B cell (primary cell): ENCODE results near the gene ONECUT3. TPM values are rescaled to one million over a fixed set of nuclear protein-coding genes. Genes with fewer than 3 reads are reported as not detected.

Source experiments
- ATAC-seq: fragments of 200-7000 bp; cut with Tn5 transposase; one replicate; pipeline ENCODE4 v1.10.0; 2021; ENCODE audit warnings: low read depth, mild to moderate bottlenecking, moderate number of reproducible peaks, moderate library complexity
- CTCF ChIA-PET: fragments of 350-600 bp; sonication (Branson Sonifier 250); formaldehyde crosslinking; loops from one replicate; lab custom pipeline; 2021; ENCODE audit warnings: antibody characterized with exemption, inconsistent platforms; lab: Charles Lee
- POLR2A ChIA-PET: fragments of 350-600 bp; sonication (Branson Sonifier 250); formaldehyde crosslinking; loops from one replicate; lab custom pipeline; 2021; ENCODE audit warnings: antibody characterized with exemption; lab: Charles Lee
- DNase-seq: peaks from one replicate; pipeline ENCODE4 v3.0.0; 2013
- H2AFZ ChIP-seq: 2 replicates; pipeline ENCODE4 v1.6.1; 2012; ENCODE audit warnings: mild to moderate bottlenecking, low read depth, low read length; ENCODE audit not compliant: insufficient read depth, poor library complexity, severe bottlenecking
- H3K27ac ChIP-seq, 2 donors: 1 replicate in 1 of 2; 2 replicates in 1 of 2; pipeline ENCODE4 v1.5.1; 2012 to 2013; ENCODE audit warnings: low read length in 2 of 2, mild to moderate bottlenecking in 2 of 2, moderate library complexity in 1 of 2
- H3K27me3 ChIP-seq, 4 experiments: fragments of 200-600 bp in 1 of 4; sonication (generic) in 1 of 4; replicated peaks in 1 of 4; 1 replicate in 2 of 4; 2 replicates in 2 of 4; pipeline versions ENCODE4 v1.6.1 to v1.7.0; 2013 to 2016; ENCODE audit warnings: low read length in 3 of 4, mild to moderate bottlenecking in 2 of 4, mixed read lengths in 1 of 4, moderate library complexity in 1 of 4; ENCODE audit not compliant: insufficient read depth in 4 of 4, control insufficient read depth in 3 of 4; ENCODE audit errors: control extremely low read depth in 1 of 4
- H3K36me3 ChIP-seq, 2 experiments: replicated peaks in 1 of 2; 1 replicate in 1 of 2; 2 replicates in 1 of 2; pipeline versions ENCODE4 v1.6.1 to v1.7.1; 2013; ENCODE audit warnings: low read length in 1 of 2; ENCODE audit not compliant: insufficient read depth in 2 of 2, control insufficient read depth in 1 of 2; ENCODE audit errors: control extremely low read depth in 1 of 2, extremely low read depth in 1 of 2
- H3K4me1 ChIP-seq, 2 donors: fragments of 200-600 bp in 1 of 2; sonication (generic) in 1 of 2; 1 replicate in 1 of 2; 2 replicates in 1 of 2; pipeline versions ENCODE4 v1.5.1 to v1.6.1; 2013 to 2017; ENCODE audit warnings: low read length in 2 of 2; ENCODE audit not compliant: control insufficient read depth in 2 of 2, insufficient read depth in 2 of 2
- H3K4me2 ChIP-seq: replicated peaks from 2 replicates; pipeline ENCODE3; 2012; ENCODE audit warnings: mild to moderate bottlenecking, low read depth, low read length; ENCODE audit not compliant: poor library complexity, severe bottlenecking
- H3K4me3 ChIP-seq, 5 experiments: fragments of 200-600 bp in 1 of 5; sonication (generic) in 1 of 5; 1 replicate in 3 of 5; 2 replicates in 2 of 5; pipeline versions ENCODE4 v1.5.1 to v1.7.0; 2011 to 2016; ENCODE audit warnings: low read length in 4 of 5, mild to moderate bottlenecking in 4 of 5, low read depth in 2 of 5, control low read depth in 1 of 5, moderate library complexity in 1 of 5; ENCODE audit not compliant: insufficient read depth in 1 of 5; ENCODE audit errors: control extremely low read depth in 1 of 5, extremely low read depth in 1 of 5
- H3K79me2 ChIP-seq: fragments of 200-600 bp; sonication (generic); one replicate; pipeline ENCODE4 v1.6.0; 2016; ENCODE audit warnings: low read length; ENCODE audit not compliant: control insufficient read depth, insufficient read depth
- H3K9ac ChIP-seq: fragments of 200-600 bp; sonication (generic); 2 replicates; pipeline ENCODE4 v1.6.1; 2017; ENCODE audit warnings: mild to moderate bottlenecking, low read length, moderate library complexity
- H3K9me3 ChIP-seq, 3 donors: one replicate each; pipeline versions ENCODE4 v1.6.1 to v1.7.1; 2013; ENCODE audit warnings: low read length in 2 of 3; ENCODE audit not compliant: control insufficient read depth in 2 of 3, insufficient read depth in 1 of 3; ENCODE audit errors: control extremely low read depth in 1 of 3
- H4K20me1 ChIP-seq: 2 replicates; pipeline ENCODE4 v1.6.0; 2012; ENCODE audit warnings: mild to moderate bottlenecking, low read length; ENCODE audit not compliant: insufficient read depth, control insufficient read depth, poor library complexity, severe bottlenecking
- H3K27ac Mint-ChIP-seq: one replicate; pipeline ENCODE4 v1.8.0; 2021; ENCODE audit warnings: mixed read lengths
- H3K27me3 Mint-ChIP-seq: one replicate; pipeline ENCODE4 v1.8.0; 2021; ENCODE audit warnings: mixed read lengths
- H3K4me1 Mint-ChIP-seq: one replicate; pipeline ENCODE4 v1.8.0; 2021; ENCODE audit warnings: mixed read lengths
- H3K4me3 Mint-ChIP-seq: one replicate; pipeline ENCODE4 v1.8.0; 2021; ENCODE audit warnings: mixed read lengths
- H3K9me3 Mint-ChIP-seq: one replicate; pipeline ENCODE4 v1.8.0; 2022; ENCODE audit warnings: mixed read lengths; ENCODE audit not compliant: insufficient read depth
- EZH2 ChIP-seq: IDR thresholded peaks from 2 replicates; pipeline ENCODE4 v1.6.1; 2012; ENCODE audit warnings: borderline replicate concordance, low read depth, mild to moderate bottlenecking, moderate library complexity, low read length; ENCODE audit not compliant: insufficient read depth, poor library complexity, severe bottlenecking
- WGBS: methylation state at CpG from one replicate; pipeline ENCODE4 v1.1.5; 2013; ENCODE audit warnings: missing lambda C conversion rate; ENCODE audit not compliant: insufficient coverage; 5-methylcytosine and 5-hydroxymethylcytosine counted together
- intact Hi-C: fragments of 100-400 bp; cut with micrococcal nuclease; formaldehyde crosslinking; loops from one replicate; pipeline ENCODE4 v1.10.0; 2022
- polyA plus RNA-seq: library from polyadenylated mRNA; depleted of rRNA; stranded (reverse); fragments of >200 nt; gene quantifications from 2 replicates; pipeline ENCODE4 v1.2.3, GENCODE V29; 2012
- total RNA-seq, 2 donors: library from RNA; stranded (reverse); fragments of 120-200 nt in 1 of 2; gene quantifications; 1 replicate in 1 of 2; 2 replicates in 1 of 2; pipeline versions ENCODE4 v1.2.3 to v1.2.4, GENCODE V29; 2013 to 2022
- TF ChIP-seq, protein P1 (sequence below): fragments of 200-600 bp; IDR thresholded peaks from one replicate; pipeline ENCODE4 v1.8.0; 2022; ENCODE audit warnings: antibody characterized with exemption, mild to moderate bottlenecking

The ONECUT3 gene
- total and polyA plus RNA-seq, 2 donors (not counting 1 experiment from before 2014, with no cell fraction given) = not detected

GRCh38 chr19:1806184-1807029, 53.1 kb downstream of the ONECUT3 start:
- intact Hi-C loops = no loop called here
- no peak overlapping the region for H2AFZ ChIP-seq
- Mint-ChIP-seq H3K27ac (no peak overlapping the region), H3K4me1 (peaks cover under 1% of the 10 kb centered on the region), H3K9me3 (no peaks in the 10 kb centered on the region), H3K4me3 (no peak overlapping the region), H3K27me3 (no peaks in the 10 kb centered on the region)
- H3K36me3 ChIP-seq = no peaks in the 10 kb centered on the region
- ATAC-seq = no peak
- DNase-seq = no peak
- H3K4me3 ChIP-seq = no peak overlapping the region
- H3K9ac ChIP-seq = no peak overlapping the region
- H3K4me2 ChIP-seq = no peak overlapping the region
- H3K9me3 ChIP-seq = no peaks in the 10 kb centered on the region
- TF ChIP-seq, protein P1, sequence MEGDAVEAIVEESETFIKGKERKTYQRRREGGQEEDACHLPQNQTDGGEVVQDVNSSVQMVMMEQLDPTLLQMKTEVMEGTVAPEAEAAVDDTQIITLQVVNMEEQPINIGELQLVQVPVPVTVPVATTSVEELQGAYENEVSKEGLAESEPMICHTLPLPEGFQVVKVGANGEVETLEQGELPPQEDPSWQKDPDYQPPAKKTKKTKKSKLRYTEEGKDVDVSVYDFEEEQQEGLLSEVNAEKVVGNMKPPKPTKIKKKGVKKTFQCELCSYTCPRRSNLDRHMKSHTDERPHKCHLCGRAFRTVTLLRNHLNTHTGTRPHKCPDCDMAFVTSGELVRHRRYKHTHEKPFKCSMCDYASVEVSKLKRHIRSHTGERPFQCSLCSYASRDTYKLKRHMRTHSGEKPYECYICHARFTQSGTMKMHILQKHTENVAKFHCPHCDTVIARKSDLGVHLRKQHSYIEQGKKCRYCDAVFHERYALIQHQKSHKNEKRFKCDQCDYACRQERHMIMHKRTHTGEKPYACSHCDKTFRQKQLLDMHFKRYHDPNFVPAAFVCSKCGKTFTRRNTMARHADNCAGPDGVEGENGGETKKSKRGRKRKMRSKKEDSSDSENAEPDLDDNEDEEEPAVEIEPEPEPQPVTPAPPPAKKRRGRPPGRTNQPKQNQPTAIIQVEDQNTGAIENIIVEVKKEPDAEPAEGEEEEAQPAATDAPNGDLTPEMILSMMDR = no peak
- no peak for TF ChIP-seq EZH2
- H3K27me3 ChIP-seq = no peaks in the 10 kb centered on the region
- H3K4me1 ChIP-seq = peaks cover 0 to under 1% of the 10 kb centered on the region in 2 donors
- no peaks in the 10 kb centered on the region for H3K79me2 ChIP-seq
- 95% methylated on average over 43 of the region's 45 CpGs for WGBS
- H3K27ac ChIP-seq = no peak overlapping the region
- no peaks in the 10 kb centered on the region for H4K20me1 ChIP-seq
- ChIA-PET CTCF (no interaction called here), POLR2A (no interaction called here)

DNA sequence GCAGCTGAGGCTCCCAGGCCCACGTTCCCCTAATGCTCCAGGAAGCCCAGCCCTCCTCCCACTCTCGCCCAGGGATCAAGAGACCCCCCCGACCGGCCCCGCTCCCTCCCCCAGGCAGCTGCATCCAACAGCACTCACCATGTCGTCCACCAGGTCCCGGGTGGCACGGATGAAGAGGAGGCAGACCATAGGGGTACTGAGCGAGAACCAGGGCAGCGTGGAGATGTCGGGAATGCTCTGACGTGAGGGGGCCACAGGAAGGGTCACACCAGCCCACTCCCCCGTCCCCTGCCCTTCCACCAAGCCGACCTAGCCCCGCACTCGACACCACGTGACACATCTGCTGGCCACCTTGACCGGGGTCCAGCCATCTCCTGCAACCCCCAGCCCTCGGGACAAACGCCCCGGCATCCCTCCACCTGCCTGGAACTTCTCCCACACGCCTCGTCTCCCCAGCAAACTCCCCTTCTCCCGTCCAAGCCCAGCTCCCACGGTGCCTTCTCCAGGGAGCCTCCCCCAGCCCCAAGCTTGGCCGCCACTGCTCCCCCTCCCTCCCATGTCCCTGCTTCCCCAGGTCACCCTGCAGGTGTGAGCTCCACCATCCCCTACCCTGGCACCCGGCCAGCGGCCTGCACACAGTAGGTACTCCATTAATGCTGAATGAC, 53.9 kb downstream of the ONECUT3 start:
- no peak overlapping the region for H3K27ac ChIP-seq
- no peak for TF ChIP-seq EZH2
- TF ChIP-seq, protein P1 = no peak
- H3K4me1 Mint-ChIP-seq = peaks cover 2% of the 10 kb centered on the region
- H3K79me2 ChIP-seq = no peaks in the 10 kb centered on the region
- H3K36me3 ChIP-seq = no peaks in the 10 kb centered on the region
- CTCF ChIA-PET = no interaction called here
- no peaks in the 10 kb centered on the region for H3K9me3 Mint-ChIP-seq
- 93% methylated on average over 21 of the region's 28 CpGs for WGBS
- H3K9ac ChIP-seq = no peak overlapping the region
- no peak overlapping the region for H2AFZ ChIP-seq
- no peaks in the 10 kb centered on the region for H3K27me3 ChIP-seq
- no peak overlapping the region for H3K4me3 ChIP-seq
- H3K4me2 ChIP-seq = no peak overlapping the region
- no peaks in the 10 kb centered on the region for H4K20me1 ChIP-seq
- no peaks in the 10 kb centered on the region for H3K9me3 ChIP-seq
- no peak for ATAC-seq
- no peak overlapping the region for H3K27ac Mint-ChIP-seq
- intact Hi-C loops = no loop called here
- peaks cover 0 to 6% of the 10 kb centered on the region in 2 donors for H3K4me1 ChIP-seq
- no peaks in the 10 kb centered on the region for H3K27me3 Mint-ChIP-seq
- DNase-seq = no peak
- POLR2A ChIA-PET = interaction anchor here (0.5 kb wide), 1 partner anchor 651 kb away, joined by 7 read pairs; no protein-coding TSS in a partner anchor
- no peak overlapping the region for H3K4me3 Mint-ChIP-seq
